CD4-positive, alpha-beta T cell treated with Interleukin-10 for 1 hour (primary cell): ENCODE data around the gene COX15.
"Not testable (repeated sequence)": the region's sequence is repeated elsewhere in the genome, so short reads cannot be mapped to it uniquely, and the experiment has no call there.

Experiments used
- DNase-seq: peaks from one replicate; pipeline ENCODE4 v3.0.0-alpha.2; 2020

Gene COX15

DNA sequence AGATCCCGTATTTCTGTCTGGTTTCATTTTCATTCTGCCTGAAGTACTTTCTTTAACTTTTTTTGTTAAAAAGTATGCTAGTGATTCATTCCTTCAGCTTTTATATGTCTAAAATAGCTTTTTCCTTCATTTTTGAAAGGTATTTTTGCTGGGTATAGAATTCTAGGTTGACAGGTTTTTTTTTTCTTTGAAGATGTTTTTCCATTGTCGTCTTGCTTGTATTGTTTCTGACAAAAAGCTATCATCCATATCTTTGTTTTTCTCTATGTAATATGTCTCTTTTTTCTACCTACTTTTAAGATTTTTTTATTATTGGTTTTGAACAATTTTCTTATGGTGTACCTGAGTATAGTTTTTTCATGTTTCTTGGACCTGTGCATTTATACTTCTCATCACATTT, 8.3 kb upstream of the COX15 start:
- no peak for DNase-seq

DNA sequence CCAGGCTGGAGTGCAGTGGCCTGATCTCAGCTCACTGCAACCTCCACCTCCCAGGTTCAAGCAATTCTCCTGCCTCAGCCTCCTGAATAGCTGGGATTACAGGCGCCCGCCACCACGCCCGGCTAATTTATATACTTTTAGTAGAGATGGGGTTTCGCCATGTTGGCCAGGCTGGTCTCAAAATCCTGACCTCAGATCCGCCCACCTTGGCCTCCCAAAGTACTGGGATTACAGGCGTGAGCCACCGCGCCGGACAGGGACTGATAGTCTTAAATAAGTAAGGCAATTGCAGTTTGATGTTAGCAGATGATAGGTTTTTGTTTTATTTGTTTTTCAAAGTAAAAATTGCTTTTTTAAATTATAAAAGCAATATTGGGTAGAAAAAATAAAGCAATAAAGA, 2.2 kb upstream of the COX15 start:
- DNase-seq: not testable (repeated sequence)

DNA sequence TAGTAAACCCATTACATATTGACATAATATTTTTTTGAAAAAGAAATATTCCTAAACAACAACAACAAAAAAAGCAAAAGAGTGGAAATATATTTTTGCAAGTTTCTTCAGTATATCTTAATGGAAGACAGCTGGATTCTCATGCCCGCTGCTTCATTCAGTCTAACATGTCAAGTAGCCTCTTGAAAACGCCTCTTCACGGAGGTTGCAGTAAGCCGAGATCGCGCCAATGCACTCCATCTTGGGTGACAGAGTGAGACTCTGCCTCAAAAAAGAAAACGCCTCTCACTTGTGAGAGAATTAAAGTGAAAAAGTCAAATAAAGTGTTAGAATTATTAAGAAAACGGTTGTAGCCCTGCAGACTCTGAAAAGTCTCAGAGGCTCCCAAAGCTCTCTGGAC, 1.4 kb upstream of the COX15 start:
- no peak for DNase-seq

DNA sequence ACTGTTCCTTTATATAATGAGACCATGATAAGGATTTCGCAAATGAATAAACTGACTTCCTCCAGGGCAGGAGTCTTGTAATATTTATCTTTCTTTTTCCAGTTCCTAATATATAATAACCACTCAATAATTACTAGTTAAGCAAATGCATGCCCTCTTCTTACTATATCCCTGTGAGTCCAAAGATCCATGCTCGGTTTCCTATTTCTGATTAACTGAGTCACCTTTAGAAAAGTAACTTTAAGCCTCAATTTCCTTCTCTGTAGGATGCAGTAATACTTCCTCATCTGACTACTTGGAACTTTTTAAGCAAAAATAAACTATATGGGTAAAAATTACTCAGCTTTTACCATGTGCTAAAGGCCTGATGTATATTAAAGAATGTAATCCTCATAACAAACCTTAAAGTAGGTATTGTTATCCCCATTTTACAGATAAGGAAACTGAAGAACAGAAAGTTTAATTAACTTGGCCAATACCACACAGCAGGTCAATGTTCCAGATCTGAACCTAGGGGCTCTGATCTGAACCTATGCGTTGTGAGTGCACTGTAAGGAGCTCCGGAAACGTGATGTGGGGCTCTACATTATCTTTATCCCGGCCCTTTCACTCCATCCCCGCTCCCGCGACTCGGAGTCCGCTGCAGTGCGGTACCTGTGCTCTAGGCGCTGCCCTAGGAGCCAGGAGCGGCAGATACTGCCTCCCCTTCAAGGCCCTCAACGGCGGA, 458 bp downstream of the COX15 start:
- no peak for DNase-seq

DNA sequence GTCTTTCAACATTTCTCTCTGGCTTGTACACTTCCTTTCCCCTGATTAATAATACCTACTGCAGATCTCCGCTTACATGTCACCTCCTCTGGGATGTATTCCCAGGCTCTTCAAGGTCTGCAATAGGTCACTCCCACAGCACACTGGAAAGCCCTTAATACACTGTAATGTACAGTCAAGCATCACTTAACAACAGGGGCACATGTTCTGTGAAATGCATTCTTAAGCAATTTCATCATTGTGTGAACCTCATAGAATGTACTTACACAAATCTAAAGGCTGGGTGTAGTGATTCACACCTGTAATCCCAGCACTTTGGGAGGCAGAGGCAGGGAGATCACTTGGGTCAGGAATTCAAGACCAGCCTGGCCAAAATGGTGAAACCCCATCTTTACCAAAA, 1.9 kb downstream of the COX15 start:
- DNase-seq: no peak

DNA sequence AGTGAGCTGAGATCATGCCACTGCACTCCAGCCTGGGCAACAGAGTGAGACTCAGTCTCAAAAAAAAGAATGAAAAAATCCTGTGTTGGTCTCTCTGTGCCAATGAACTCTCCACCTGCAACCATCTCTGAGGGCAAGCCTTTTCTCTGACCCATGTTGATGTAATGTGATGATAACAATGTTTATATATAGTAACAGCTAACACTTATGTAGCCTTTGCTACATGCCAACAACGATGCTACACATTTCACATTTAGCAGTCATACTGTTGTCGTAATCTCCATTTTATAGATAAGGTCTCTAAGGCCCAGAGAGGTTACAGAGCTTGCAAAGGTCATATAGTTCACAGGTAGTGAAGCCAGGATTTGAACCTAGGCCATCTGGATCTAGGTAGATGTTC, 11.5 kb downstream of the COX15 start:
- no peak for DNase-seq

DNA sequence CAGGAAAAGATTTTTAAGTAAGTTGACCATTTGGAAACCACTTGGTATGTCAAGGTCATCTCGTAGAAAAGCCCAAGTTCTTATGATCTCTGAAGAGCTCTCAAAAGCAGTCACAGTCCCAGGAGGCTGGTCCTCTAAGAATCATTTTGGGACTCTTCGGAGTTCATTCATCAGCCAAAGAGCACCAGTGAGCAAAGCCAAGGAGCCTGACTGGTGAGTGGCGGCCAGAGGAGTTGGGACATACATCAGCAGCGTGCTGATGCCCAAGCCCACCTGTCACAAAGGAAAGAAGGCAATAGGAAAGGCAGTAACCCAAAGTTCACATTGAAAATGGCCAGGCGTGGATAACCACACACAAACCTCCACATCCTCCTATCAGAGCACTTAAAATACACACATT, 17.5 kb downstream of the COX15 start:
- DNase-seq: no peak

DNA sequence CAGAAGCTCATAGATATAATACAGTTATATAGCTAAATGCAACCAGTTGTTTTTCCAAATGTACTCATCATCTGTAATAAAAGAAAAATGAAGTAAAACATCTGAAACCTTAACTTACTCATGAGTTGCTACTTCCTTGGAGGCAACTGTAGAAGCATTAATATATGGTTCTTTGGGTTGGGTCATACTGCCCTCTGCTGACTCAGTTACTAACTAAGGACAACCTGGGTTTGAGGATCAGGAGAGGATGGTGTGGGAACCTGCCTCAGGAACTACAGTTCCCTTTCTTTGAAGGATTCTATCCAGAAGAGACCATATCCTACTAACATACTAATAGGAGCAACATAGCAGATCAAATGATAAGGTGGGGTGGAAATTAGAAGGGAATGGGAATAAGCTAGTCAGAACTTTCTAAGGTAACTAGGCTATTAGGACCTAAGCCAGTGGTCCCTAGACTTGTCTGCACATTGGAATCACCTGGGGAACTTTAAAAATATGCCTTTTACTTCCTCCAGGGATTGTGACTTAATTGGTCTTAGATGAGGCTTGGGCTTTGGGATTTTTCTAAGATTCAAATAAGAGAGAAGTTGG, 20.7 kb downstream of the COX15 start:
- peak; percentile 42 for DNase-seq

DNA sequence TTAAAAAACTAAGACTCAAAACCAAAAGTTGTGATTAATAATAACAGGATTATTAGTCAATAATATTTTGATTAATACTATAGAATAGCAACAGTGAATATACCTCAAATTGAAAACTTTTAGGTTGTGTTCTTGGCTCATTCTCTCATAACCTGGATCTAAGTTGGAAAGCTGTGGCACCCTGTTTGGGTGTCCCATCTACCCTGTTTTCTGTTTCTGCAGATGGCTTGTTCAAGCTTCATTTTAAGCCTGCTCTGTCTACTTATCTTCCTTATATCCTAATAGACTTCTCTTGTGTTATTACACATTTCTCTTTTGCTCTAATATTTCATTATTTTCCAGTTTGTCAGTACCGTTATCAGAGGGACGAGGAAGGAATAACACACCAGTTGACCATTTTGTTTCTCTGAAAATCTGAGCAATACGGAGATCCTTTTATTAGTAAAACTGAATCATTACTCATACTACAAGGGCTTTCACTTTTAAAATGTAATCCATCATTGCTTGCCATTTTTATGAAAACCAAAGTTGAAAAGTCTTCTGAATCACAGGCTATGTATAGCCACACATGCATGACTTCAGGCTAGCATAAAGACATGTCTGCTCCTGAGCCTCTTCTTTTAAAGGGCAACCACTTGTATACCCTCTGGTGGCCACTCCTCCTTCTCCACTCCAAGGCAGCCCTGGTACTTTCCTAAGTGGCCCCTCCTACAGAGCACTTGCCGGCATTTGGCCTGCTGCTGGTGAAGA, 22.3 kb downstream of the COX15 start:
- DNase-seq: no peak

DNA sequence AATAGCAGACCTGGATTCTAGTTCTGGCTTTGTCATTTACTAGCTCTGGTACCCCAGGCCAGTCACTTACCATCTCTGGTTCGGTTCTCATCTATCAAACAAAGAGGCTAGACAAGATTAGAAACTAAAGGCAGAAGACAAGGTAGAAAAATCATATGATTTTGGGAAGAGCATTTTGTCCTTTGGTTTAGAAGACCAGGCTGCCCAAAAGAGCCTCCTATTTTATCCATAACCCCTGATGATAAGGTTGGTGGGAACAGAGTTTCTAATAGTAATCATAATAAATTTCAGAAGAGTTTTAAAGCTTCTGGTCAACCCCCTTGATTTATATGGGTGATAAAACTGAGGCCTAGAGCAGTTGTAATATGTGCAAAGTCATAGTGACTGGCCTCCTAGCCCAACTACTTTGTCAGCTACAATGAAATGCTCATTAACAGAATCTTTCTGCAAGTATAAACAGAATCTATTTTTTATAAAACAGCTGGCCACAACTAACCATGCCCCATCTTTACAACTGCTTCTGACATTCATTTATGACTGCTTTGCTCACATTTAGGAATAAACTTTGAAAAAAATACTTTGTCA, 23.4 kb downstream of the COX15 start:
- DNase-seq: no peak

DNA sequence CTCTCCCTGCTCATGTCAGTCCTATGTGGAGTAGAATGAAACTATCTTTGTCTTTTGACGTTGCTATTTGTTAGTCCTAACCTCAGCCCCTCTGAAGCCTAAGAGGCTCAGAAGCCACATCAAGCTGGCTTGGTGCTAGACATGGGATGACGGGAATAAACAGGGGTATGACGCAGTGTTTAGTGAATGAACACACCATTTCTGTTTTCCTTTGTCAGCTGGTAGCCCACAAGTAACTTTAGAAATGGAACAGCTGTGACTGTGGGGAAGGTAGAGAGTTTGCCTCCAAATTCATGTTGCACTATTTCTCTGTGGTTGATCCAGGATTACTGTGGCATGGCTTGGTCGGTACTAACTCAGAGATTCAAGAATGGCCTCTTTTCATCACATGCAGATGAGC, 31.3 kb downstream of the COX15 start:
- DNase-seq: no peak

DNA sequence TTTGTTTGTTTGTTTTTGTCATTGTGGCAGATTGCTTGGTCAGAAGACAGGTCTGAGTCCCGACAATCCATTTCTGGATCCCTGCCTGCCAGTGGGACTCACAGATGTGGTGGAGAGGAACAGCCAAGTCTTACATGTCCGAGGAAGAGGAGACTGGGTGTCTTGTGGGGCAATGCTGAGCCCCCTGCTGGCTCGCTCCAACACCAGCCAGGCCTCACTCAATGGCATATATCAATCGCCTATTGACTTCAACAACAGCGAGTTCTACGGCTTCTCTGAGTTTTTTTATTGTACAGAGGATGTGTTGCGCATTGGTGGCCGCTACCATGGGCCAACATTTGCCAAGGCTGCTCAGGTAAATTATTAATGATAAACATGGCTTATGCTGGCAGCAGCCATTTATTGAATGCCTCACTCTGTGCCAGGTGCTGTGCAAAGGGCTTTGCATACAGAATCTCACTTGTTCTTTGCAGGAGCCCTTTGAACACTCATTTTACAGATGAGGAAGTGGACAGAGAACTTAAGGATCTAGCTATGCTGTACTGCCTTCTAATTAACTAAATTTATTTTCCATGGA, 33.3 kb downstream of the COX15 start:
- no peak for DNase-seq

DNA sequence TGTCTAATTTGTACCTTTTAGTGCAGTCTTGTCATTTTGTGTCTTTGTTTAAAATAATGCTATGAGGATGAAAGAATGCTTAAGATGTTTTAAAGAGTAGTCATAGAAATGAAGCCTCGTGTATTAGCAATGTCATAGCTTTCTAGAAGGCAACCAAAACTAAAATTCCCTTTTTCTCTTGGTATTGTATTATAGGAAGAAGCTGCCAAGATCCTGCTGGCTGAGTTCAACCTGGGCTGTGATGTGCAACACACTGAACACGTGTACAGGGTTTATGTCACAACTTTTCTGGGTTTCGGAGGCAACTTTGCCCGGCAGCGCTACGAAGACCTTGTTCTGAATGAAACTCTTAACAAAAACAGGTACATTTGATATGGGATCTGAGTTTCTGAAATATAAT, 36.2 kb downstream of the COX15 start:
- no peak for DNase-seq

DNA sequence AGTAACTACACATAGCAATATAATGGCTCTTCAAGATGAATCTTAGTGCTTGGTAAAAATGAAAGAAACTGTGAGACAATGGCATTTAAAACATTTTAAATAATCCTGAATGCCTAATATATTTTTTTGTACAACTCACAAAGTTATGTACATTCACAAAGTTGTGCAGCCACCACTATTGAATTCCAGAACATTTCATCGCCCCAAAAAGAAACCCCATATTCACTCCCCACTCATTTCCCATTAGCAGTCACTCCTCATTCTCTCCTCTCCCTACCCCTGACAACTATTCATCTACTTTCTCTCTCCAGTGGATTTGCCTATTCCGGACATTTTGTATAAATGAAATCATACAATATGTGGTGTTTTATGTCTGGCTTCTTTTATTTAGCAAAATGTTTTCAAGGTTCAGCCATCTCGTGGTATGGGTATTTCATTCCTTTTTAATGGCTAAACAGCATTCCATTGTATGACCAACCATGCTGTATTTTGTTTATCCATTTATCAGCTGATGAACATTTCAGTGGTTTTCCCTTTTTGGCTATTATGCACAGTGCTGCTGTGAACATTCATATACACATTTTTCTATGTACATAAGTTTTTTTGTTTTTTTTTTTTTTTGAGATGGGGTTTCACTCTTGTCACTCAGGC, 37.9 kb downstream of the COX15 start:
- no peak for DNase-seq

DNA sequence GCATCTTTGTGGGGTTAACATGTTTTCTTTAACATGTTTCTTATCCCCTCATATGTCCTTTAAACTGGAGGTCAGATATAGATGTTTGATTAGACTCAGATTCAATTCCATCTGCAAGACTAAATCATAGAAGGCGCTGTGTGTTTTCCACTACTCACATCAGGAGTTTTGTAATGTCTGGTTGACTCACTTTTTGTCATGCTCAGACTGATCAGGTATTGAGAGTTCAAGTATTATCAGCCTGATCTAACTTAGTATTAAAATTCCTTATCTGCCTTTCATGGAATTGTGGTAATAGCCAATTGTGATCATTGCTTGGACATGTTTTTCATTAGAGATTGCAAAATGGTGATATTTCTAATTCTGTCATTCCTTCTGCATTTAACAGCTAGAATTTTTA, 42.5 kb downstream of the COX15 start:
- DNase-seq: no peak

DNA sequence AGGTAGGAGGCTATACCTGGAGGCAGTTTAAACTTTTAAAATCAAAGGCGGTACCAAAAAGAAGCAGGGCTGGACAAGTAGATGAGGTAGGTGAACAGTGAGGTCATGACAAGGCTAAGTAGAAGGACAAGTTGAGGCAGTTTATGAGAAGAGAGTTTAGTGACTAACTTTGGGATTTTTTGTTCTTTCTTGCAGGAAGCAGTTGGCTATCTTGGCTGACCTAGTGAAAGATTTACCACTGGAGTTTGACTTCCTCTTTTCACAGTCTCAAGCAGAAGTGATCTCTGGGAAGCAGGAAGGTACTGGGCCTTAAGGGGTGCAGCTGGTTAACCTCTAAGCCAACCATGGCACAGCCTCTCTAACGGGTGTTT, 46.3 kb downstream of the COX15 start:
- no peak for DNase-seq

DNA sequence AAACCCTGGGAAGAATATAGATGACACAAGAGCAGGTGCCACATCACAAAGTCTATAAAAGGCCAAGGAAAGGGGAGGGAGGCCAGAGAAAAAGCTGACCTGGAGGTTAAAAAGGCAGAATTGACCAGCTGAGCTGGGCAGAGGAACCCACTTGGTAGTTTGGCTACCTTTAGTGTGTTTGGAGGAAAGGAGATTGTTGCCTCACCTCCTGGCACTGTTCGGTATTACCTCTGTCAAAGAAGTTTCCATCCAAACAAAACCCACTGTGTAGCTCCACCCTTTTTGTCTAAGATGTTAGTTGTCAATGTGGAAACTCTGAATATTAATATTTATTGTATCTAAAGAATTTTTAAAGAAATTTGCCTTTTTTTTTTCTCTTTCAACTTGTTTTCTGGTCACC, 49.2 kb downstream of the COX15 start:
- no peak for DNase-seq
